Measurements from ENCODE around the gene SLC5A12.

The SLC5A12 gene

GRCh38 chr11:26621132-26621531 is 100.7 kb downstream of the SLC5A12 start:
- H3K9ac ChIP-seq (ENCODE audit: low read length in 2 of 2): no peak overlapping the region
- no peak overlapping the region for H3K4me3 ChIP-seq (ENCODE audit: low read length in 2 of 2)
- H3K36me3 ChIP-seq (ENCODE audit: control insufficient read depth in 2 of 2, insufficient read depth in 2 of 2, low read length in 2 of 2): no peaks in the 10 kb centered on the region
- no peaks in the 10 kb centered on the region for H3K9me3 ChIP-seq (ENCODE audit: control insufficient read depth in 2 of 2, low read length in 2 of 2)
- H3K27ac ChIP-seq (ENCODE audit: low read length): no peak overlapping the region
- no peaks in the 10 kb centered on the region for H3K27me3 ChIP-seq (ENCODE audit: control insufficient read depth in 1 of 2, insufficient read depth in 2 of 2, low read length in 2 of 2)
- no peaks in the 10 kb centered on the region for H3K4me1 ChIP-seq (ENCODE audit: control insufficient read depth, insufficient read depth, low read length)

- no peak overlapping the region for H3K27ac ChIP-seq (ENCODE audit: low read length)
- H3K4me3 ChIP-seq (ENCODE audit: low read length in 2 of 2): no peak overlapping the region
- H3K9ac ChIP-seq (ENCODE audit: low read length in 2 of 2): no peak overlapping the region
- H3K9me3 ChIP-seq (ENCODE audit: control insufficient read depth in 2 of 2, low read length in 2 of 2): no peaks in the 10 kb centered on the region
- no peaks in the 10 kb centered on the region for H3K36me3 ChIP-seq (ENCODE audit: control insufficient read depth in 2 of 2, insufficient read depth in 2 of 2, low read length in 2 of 2)
- H3K27me3 ChIP-seq (ENCODE audit: control insufficient read depth in 1 of 2, insufficient read depth in 2 of 2, low read length in 2 of 2): no peaks in the 10 kb centered on the region
- no peaks in the 10 kb centered on the region for H3K4me1 ChIP-seq (ENCODE audit: control insufficient read depth, insufficient read depth, low read length)
Observed at GRCh38 chr11:26620282-26621045, 101.4 kb downstream of the SLC5A12 start.

- H3K4me1 ChIP-seq (ENCODE audit: control insufficient read depth, insufficient read depth, low read length): no peaks in the 10 kb centered on the region
- H3K36me3 ChIP-seq (ENCODE audit: control insufficient read depth in 2 of 2, insufficient read depth in 2 of 2, low read length in 2 of 2): no peaks in the 10 kb centered on the region
- no peaks in the 10 kb centered on the region for H3K9me3 ChIP-seq (ENCODE audit: control insufficient read depth in 2 of 2, low read length in 2 of 2)
- no peaks in the 10 kb centered on the region for H3K27me3 ChIP-seq (ENCODE audit: control insufficient read depth in 1 of 2, insufficient read depth in 2 of 2, low read length in 2 of 2)
- no peak overlapping the region for H3K9ac ChIP-seq (ENCODE audit: low read length in 2 of 2)
- H3K4me3 ChIP-seq (ENCODE audit: low read length in 2 of 2): no peak overlapping the region
- H3K27ac ChIP-seq (ENCODE audit: low read length): no peak overlapping the region
Observed at GRCh38 chr11:26618441-26618840, 103.4 kb downstream of the SLC5A12 start.
